Neural progenitor cell (in vitro differentiated cells): ENCODE data around the gene LTBP2. TPM values are rescaled to one million over a fixed set of nuclear protein-coding genes. Genes with fewer than 3 reads are reported as not detected.

Experiments
- DNase-seq: peaks from one replicate; pipeline ENCODE4 v3.0.0-alpha.2; 2016; ENCODE audit warnings: low spot score
- H2AFZ ChIP-seq: fragments of 200-600 bp; sonication (generic); replicated peaks from 2 replicates; pipeline ENCODE4 v1.6.1; 2016; ENCODE audit warnings: antibody characterized with exemption
- H3F3A ChIP-seq: fragments of 200-600 bp; sonication (generic); 2 replicates; pipeline ENCODE4 v1.6.1; 2016; ENCODE audit warnings: antibody characterized with exemption, low read depth
- H3K27ac ChIP-seq: fragments of 200-600 bp; sonication (generic); 2 replicates; pipeline ENCODE4 v1.5.1; 2016; ENCODE audit warnings: mild to moderate bottlenecking
- H3K27me3 ChIP-seq: fragments of 200-600 bp; sonication (generic); 2 replicates; pipeline ENCODE4 v1.6.1; 2016; ENCODE audit warnings: mild to moderate bottlenecking, moderate library complexity
- H3K36me3 ChIP-seq: fragments of 200-600 bp; sonication (generic); 2 replicates; pipeline ENCODE4 v1.5.1; 2016
- H3K4me1 ChIP-seq: fragments of 200-600 bp; sonication (generic); 2 replicates; pipeline ENCODE4 v1.6.1; 2016; ENCODE audit warnings: mixed run types
- H3K4me2 ChIP-seq: fragments of 200-600 bp; sonication (generic); 2 replicates; pipeline ENCODE4 v1.6.1; 2016
- H3K4me3 ChIP-seq: fragments of 200-600 bp; sonication (generic); 2 replicates; pipeline ENCODE4 v1.5.1; 2016
- H3K79me2 ChIP-seq: fragments of 200-600 bp; sonication (generic); 2 replicates; pipeline ENCODE4 v1.6.1; 2016; ENCODE audit warnings: low read depth
- H3K9ac ChIP-seq: fragments of 200-600 bp; sonication (generic); 2 replicates; pipeline ENCODE4 v1.6.1; 2016
- H3K9me3 ChIP-seq: fragments of 200-600 bp; sonication (generic); 2 replicates; pipeline ENCODE4 v1.5.1; 2016; ENCODE audit warnings: low read depth
- H4K20me1 ChIP-seq: fragments of 200-600 bp; sonication (generic); 2 replicates; pipeline ENCODE4 v1.6.1; 2016; ENCODE audit warnings: low read depth
- H3K27ac Mint-ChIP-seq: 3 replicates; pipeline ENCODE4 v1.8.0; 2021; ENCODE audit warnings: mixed read lengths
- H3K27me3 Mint-ChIP-seq: 2 replicates; pipeline ENCODE4 v1.8.0; 2022; ENCODE audit warnings: low read depth, mild to moderate bottlenecking, inconsistent platforms, moderate library complexity, mixed read lengths; ENCODE audit not compliant: insufficient read depth
- H3K36me3 Mint-ChIP-seq: 3 replicates; pipeline ENCODE4 v1.8.0; 2021; ENCODE audit warnings: mixed read lengths
- H3K4me1 Mint-ChIP-seq: 3 replicates; pipeline ENCODE4 v1.8.0; 2021; ENCODE audit warnings: mixed read lengths
- H3K4me3 Mint-ChIP-seq: 3 replicates; pipeline ENCODE4 v1.8.0; 2021; ENCODE audit warnings: mild to moderate bottlenecking, moderate library complexity, mixed read lengths
- H3K9me3 Mint-ChIP-seq: 3 replicates; pipeline ENCODE4 v1.8.0; 2020; ENCODE audit warnings: mixed read lengths
- EZH2 ChIP-seq: fragments of 200-600 bp; sonication (generic); IDR thresholded peaks from 2 replicates; pipeline ENCODE4 v1.6.1; 2017; ENCODE audit warnings: antibody characterized with exemption, mild to moderate bottlenecking, moderate library complexity
- EZH2phosphoT487 ChIP-seq: fragments of 200-600 bp; sonication (generic); IDR thresholded peaks from 2 replicates; pipeline ENCODE4 v1.6.1; 2017; ENCODE audit warnings: antibody characterized with exemption
- total RNA-seq: library from RNA; depleted of rRNA; stranded (reverse); fragments of >200 nt; gene quantifications from 2 replicates; pipeline ENCODE4 v1.2.3, GENCODE V29; 2015; ENCODE audit warnings: low replicate concordance
- TF ChIP-seq, protein P1 (sequence below): fragments of 200-600 bp; sonication (generic); IDR thresholded peaks from 2 replicates; pipeline ENCODE4 v1.5.1; 2017; ENCODE audit warnings: antibody characterized with exemption, mild to moderate bottlenecking

LTBP2 gene
- total RNA-seq, 1 donor from 2014 or later = 0.43 TPM

DNA sequence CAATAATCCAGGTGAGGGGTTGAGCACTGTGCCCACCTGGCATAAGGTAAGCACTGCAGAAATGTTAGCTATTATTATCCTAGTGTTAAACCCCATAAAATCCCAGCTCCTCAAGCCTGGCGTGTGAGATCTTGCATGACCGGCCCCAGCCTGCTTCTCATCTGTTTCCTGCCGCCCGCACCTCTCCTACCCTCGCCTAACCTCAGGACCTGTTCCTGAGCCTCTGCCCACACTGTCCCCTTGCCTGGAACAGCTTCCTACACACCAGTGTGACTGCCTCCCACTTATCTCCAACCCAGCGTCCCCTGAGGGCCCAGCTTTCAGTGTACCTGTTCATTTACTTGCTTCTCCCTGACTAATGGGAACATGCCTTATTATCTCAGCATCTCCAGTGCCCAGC is 93.8 kb downstream of the LTBP2 start:
- Mint-ChIP-seq H3K36me3 (no peaks in the 10 kb centered on the region), H3K9me3 (no peaks in the 10 kb centered on the region), H3K27me3 (peaks cover 11% of the 10 kb centered on the region), H3K4me1 (peaks cover 27% of the 10 kb centered on the region), H3K4me3 (no peak overlapping the region), H3K27ac (peak overlapping the region; percentile 74)
- Histone ChIP-seq H3K79me2 (no peaks in the 10 kb centered on the region), H3K4me2 (no peak overlapping the region), H3K9me3 (no peaks in the 10 kb centered on the region), H3K4me1 (peaks cover 4% of the 10 kb centered on the region), H3K27me3 (no peaks in the 10 kb centered on the region), H3K9ac (no peak overlapping the region), H2AFZ (no peak overlapping the region), H3K36me3 (no peaks in the 10 kb centered on the region), H3K27ac (no peak overlapping the region), H3F3A (no peaks in the 10 kb centered on the region), H4K20me1 (no peaks in the 10 kb centered on the region), H3K4me3 (no peak overlapping the region)
- TF ChIP-seq, protein P1, sequence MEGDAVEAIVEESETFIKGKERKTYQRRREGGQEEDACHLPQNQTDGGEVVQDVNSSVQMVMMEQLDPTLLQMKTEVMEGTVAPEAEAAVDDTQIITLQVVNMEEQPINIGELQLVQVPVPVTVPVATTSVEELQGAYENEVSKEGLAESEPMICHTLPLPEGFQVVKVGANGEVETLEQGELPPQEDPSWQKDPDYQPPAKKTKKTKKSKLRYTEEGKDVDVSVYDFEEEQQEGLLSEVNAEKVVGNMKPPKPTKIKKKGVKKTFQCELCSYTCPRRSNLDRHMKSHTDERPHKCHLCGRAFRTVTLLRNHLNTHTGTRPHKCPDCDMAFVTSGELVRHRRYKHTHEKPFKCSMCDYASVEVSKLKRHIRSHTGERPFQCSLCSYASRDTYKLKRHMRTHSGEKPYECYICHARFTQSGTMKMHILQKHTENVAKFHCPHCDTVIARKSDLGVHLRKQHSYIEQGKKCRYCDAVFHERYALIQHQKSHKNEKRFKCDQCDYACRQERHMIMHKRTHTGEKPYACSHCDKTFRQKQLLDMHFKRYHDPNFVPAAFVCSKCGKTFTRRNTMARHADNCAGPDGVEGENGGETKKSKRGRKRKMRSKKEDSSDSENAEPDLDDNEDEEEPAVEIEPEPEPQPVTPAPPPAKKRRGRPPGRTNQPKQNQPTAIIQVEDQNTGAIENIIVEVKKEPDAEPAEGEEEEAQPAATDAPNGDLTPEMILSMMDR = no peak
- no peak for TF ChIP-seq EZH2phosphoT487
- TF ChIP-seq EZH2 = no peak
- no peak for DNase-seq

DNA sequence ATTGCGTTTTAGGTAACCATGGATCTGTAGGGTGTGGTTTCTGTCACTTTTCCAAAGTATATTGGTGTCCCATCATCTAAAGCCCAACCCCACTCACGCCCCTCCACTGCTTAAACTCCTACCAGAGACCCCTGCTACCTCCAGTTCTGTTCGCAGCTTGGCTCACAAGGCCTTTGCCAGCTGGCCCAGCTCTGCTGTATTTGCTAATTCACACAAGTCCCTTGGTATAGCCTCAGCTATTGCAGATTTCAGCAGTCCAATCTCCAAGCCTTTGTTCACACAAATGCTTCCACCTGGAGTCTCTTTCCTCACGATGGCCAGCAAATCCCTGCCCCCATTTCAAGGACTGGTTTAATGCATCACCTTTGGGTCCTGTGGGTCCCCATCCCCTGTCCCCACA is 94.3 kb downstream of the LTBP2 start:
- Histone ChIP-seq H2AFZ (no peak overlapping the region), H3K9me3 (no peaks in the 10 kb centered on the region), H3F3A (no peaks in the 10 kb centered on the region), H3K79me2 (no peaks in the 10 kb centered on the region), H3K4me2 (no peak overlapping the region), H3K9ac (no peak overlapping the region), H3K4me1 (peaks cover 4% of the 10 kb centered on the region), H4K20me1 (no peaks in the 10 kb centered on the region), H3K4me3 (no peak overlapping the region), H3K27me3 (no peaks in the 10 kb centered on the region), H3K27ac (no peak overlapping the region), H3K36me3 (no peaks in the 10 kb centered on the region)
- Mint-ChIP-seq H3K27me3 (peaks cover 12% of the 10 kb centered on the region), H3K9me3 (no peaks in the 10 kb centered on the region), H3K36me3 (no peaks in the 10 kb centered on the region), H3K4me1 (peaks cover 27% of the 10 kb centered on the region), H3K4me3 (no peak overlapping the region), H3K27ac (peak overlapping the region; percentile 74)
- TF ChIP-seq EZH2 (no peak), EZH2phosphoT487 (no peak)
- TF ChIP-seq, protein P1 = no peak
- no peak for DNase-seq

DNA sequence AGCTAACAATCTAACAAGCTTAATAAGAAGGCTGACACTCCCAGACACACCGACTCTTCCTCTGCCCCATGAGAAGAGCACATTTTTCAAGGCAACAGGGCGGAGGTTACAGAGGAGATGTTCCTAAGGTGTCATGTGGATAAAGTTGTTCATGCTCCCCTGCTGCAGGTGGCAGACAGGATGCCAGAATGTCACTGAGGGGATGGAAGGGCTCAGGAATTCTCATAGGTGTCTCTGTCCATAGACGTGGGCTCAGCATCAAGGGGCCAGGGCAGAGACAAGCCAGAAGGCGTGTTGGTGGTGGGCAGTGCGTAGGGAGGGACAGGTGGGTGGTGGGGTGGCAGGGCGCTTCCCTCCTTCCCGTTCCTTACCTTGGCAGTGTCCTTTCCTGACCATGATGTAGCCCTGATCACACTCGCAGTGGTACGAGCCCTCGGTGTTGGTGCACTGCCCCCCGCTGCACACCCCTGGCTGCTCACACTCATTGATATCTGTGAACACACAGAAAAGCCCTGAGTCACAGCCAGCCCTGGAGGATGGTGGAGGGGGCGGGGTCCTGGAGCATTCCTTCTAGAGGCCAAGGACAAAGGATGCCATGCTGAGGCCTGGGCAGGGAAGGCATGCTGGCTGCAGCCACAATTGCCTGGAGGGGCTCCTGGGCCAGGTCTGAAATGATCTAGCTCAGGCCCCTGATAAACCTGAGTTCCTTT is 95.4 kb downstream of the LTBP2 start:
- no peak for TF ChIP-seq EZH2phosphoT487
- TF ChIP-seq, protein P1 = no peak
- TF ChIP-seq EZH2 = no peak
- no peaks in the 10 kb centered on the region for H3F3A ChIP-seq
- H3K4me3 Mint-ChIP-seq = peak overlapping the region; percentile 17
- no peak overlapping the region for H3K27ac ChIP-seq
- H3K9me3 Mint-ChIP-seq = no peaks in the 10 kb centered on the region
- H3K4me1 ChIP-seq = peaks cover 4% of the 10 kb centered on the region
- peak; percentile 27 for DNase-seq
- H3K4me3 ChIP-seq = no peak overlapping the region
- H3K27ac Mint-ChIP-seq = peak overlapping the region; percentile 90
- no peaks in the 10 kb centered on the region for H3K27me3 ChIP-seq
- H3K27me3 Mint-ChIP-seq = peaks cover 16% of the 10 kb centered on the region
- no peaks in the 10 kb centered on the region for H3K36me3 Mint-ChIP-seq
- H3K9me3 ChIP-seq = no peaks in the 10 kb centered on the region
- H3K4me1 Mint-ChIP-seq = peaks cover 28% of the 10 kb centered on the region
- H2AFZ ChIP-seq = no peak overlapping the region
- H3K36me3 ChIP-seq = no peaks in the 10 kb centered on the region
- no peak overlapping the region for H3K4me2 ChIP-seq
- no peaks in the 10 kb centered on the region for H4K20me1 ChIP-seq
- H3K79me2 ChIP-seq = no peaks in the 10 kb centered on the region
- H3K9ac ChIP-seq = no peak overlapping the region
